GM08714 (cell line): Measurements from ENCODE around the gene SFXN5.

Experiments used
- H3K4me3 ChIP-seq: fragments of 200-500 bp; sonication (Bioruptor generic); 2 replicates; pipeline ENCODE4 v1.5.1; 2014; ENCODE audit warnings: mild to moderate bottlenecking, low read length, inconsistent platforms
- ZNF274 ChIP-seq: IDR thresholded peaks from 2 replicates; pipeline ENCODE4 v1.6.1; 2012; ENCODE audit warnings: mild to moderate bottlenecking, low read depth, low read length

Gene SFXN5

DNA sequence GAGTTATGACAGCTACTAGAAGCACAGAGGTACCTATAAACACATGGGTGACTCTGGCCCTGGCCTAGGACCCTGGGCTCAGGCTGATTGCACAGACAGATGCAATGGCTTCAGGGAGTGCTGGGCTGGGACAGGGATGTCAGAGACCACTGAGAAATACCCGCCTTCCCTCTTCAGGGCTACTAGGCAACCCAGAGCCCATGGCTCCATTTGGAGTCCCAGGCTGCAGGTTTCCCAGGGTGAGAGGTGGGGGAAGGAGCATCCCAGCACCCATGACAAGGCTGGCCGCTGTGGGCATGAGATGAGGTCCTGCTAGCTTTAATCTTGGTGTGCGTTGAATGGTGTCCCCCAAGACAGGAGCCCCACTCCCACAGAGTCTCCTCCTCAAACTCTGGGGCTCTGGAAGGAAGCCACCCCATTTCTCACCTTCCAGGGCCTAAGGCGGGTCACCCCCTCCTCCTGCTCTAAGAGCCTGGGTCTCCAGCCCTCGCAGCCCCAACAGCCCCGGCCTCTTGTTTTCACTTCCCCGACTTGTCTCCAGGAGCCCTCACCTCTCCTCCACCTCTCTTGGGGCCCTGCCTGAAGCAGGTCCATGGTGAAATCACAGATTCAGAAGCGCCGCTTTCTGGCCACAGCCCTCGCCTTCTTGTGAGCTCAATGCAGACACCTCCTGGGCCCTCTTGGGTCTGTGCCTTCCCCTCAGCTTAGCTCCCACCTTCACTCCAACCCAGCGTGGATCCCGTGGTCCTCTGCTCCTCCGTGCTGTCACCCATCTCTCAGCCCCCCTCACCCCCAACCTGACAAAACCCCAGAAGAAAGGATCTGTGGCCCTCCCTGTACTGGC, 112.7 kb downstream of the SFXN5 start:
- no peak for TF ChIP-seq ZNF274
- no peak overlapping the region for H3K4me3 ChIP-seq

DNA sequence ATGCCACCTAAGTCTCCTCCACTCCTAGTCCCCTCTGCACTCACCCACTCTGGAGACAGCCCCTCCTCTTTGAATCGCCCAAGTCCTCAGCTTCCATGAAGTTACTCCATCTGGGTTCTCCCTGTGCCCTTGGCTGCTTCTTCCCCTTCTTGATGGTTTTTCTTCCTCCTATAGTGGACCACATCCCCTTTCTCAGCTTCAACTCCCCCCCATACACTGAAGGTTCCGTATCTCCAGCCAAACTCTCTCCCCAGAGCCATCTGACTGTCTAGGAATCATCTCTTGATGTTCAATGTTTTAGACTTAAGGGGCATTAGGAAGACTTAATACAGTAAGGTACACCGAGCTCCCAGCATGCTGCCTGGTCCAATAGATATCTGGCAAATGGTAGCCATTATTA, 114.6 kb downstream of the SFXN5 start:
- H3K4me3 ChIP-seq = no peak overlapping the region
- TF ChIP-seq ZNF274 = no peak

DNA sequence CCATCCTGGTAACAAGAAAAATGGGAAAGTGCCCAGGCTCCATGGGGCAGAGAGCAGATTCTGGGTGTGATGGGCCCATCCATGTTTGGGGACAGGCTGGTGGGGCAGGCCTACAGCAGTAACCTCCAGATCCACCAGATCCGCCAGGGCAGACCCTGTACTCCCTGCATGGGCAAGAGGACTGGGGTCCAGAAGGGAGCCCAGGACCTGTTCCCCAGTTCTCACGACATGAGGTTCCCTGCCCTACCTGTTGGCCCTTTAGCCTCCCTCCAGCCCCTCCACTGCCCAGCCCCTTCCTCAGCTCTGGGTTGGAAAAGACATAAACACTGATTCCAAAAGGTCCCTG, 115.5 kb downstream of the SFXN5 start:
- no peak for TF ChIP-seq ZNF274
- no peak overlapping the region for H3K4me3 ChIP-seq

DNA sequence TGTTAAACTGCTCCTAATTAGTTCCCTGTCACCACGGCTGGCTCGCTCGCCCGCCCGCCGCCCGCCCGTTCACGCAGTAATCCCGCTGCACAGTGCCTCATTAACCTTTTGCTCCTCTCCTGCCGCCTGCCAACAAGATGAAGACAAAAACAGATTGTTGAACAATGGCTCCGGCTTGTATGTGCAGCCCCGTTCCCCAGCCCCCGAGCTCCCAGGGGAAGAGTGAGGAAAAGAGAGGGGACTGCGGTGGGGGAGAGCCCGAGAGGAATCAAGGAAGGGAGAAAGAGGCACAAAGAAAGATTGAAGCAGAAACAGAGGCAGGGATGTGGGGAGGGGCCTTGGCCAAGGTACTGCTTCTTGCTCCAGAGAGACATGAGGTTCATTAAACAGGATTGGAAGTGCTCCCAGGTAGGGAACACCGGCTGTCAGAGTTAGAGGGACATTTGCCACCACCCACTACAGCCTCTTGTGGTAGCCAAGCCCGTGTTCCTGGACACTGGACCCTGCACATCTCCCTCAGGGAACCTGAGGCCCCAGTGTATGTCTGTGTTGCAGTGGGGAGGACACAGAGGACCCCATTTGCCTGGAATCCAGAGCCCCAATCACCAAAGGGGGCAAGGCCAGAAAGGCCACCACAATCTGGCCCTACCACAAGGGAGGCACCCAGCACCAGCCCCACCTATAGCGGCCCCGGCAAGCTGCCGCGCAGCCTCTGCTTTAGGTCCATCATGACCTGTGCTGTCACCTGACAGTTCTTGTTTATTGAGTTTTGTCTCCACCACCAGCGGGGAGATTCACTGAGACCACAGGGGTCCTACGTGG, 116.1 kb downstream of the SFXN5 start:
- no peak overlapping the region for H3K4me3 ChIP-seq
- TF ChIP-seq ZNF274 = no peak

DNA sequence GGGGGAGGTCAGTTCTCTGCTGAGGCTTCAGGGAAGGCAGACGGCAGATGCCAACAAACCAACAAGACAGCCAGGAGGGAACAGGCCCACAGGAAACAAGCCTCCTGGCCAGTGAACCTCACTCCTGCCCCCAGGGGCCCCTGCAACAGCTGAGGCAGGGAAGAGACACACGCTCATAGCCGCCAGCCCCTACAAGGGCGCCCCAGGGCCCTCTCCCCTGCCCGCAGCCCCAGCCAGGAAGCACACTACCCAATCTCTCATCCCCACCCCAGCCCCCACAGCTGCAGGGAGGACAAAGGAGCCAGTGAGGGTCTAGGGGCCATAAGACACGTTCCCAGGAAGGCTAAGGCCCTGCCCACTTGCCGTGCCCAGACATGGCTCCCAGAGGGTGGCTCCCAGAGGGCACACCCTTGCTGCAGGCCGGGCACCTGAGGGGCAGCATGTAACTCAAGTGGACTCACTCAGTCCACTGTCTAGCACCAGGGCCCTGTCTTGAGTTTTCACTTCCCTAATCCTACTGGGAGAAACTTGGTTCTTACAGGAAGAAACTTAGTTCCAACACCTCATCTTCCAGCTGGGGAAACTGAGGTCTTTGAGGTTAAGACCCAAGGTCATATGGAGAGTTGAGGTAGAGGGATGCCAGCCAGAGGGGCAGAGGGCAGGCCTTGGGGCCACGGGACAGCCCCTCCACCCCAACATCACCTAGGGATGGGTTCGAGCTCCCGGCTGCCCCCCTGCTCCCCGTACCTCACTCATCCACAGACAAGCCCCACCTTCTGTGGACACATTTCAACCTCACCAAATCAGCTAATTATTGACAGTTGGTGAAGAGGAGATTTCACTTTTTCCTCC, 116.9 kb downstream of the SFXN5 start:
- TF ChIP-seq ZNF274 = no peak
- no peak overlapping the region for H3K4me3 ChIP-seq

DNA sequence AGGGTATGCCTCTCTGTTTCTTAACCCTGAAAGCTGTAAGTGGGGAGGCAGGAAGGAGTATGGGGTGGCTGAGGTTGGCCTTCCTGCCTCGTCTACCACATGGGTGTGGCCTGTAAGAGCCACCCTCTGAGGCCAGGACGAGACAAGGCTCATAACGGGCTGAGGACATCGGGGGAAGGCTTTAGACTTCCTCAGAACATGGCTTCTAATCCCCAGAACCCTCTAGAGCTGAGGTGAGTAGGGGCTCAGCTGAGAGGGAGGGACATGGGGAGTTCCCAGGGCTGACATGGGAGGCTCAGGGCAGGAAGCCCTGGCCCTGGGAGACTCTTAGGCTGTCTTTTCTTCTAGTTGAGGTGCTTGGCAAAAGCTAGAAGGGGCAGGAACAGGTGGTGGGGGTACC, 117.5 kb downstream of the SFXN5 start:
- TF ChIP-seq ZNF274 = no peak
- H3K4me3 ChIP-seq = no peak overlapping the region

DNA sequence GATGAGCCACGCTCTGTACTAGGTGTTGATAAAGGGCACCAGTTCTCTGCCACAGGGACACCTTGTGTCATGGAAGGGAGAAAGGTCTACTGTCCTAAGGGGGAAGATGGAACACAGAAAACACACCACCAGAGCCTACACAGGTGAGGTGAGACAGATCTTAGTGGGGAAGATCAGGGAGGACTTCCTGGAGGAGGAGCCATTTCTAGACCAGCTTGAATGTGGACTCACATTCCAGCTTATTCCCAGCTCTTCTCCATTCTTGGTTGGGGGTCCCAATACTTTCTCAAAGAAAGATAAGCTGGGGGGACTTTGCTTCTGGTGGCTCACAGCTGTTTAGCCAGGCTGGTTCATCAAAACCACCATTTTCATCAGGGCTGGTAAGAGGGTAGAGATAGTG, 118.0 kb downstream of the SFXN5 start:
- H3K4me3 ChIP-seq = no peak overlapping the region
- no peak for TF ChIP-seq ZNF274

DNA sequence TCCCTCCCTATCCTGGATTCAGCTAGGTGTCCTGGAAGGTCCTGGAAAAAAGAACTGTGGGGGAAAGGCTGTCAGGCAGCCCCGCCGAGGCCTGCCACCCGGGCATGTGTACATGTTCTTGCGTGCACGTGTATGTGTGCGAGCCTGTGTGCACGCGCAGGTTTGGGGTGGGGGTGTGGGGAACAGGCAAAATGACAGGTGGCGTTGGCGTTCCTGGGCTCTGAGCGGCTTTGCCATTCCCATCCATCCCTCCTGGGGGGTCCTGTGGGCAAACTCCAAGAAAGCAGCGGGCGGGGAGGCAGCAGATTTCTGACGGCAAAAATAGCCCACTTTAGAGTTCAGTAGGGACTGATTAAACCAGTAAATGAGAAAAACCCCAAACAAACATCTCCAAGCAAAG, 118.6 kb downstream of the SFXN5 start:
- H3K4me3 ChIP-seq = no peak overlapping the region
- no peak for TF ChIP-seq ZNF274

DNA sequence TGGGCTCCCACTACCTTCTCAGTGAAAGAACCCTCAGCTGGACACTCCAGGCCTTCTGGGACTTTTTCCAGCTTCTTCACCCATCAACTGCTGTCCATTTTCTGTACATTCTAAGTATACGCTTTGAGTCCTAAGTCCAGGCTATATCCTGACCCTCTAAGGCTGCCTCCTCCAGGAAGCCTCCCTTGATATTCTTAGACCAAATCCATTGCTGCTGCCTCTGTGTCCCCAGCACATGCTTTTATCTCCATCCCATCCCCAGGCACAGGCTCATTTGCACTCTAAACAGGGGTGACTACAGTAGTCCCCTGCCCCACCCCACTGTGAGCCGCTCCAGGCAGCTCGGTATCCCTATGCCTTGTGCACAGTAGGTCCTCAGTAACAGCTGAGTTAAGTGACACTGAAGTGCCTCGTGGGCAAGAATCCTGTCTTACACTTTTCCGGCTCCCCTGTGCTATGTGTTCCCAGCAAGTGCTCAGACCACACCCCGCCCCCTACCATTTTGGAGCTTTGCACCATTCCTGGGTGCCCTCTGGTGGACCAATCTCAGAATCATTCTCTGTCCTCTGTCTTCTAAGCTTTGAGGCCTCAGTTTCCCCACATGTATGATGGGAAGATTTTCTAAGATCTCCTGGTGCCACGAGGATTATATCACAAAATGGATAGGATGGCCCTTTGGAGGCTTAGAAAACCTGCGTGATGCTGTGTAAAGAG, 119.2 kb downstream of the SFXN5 start:
- no peak for TF ChIP-seq ZNF274

DNA sequence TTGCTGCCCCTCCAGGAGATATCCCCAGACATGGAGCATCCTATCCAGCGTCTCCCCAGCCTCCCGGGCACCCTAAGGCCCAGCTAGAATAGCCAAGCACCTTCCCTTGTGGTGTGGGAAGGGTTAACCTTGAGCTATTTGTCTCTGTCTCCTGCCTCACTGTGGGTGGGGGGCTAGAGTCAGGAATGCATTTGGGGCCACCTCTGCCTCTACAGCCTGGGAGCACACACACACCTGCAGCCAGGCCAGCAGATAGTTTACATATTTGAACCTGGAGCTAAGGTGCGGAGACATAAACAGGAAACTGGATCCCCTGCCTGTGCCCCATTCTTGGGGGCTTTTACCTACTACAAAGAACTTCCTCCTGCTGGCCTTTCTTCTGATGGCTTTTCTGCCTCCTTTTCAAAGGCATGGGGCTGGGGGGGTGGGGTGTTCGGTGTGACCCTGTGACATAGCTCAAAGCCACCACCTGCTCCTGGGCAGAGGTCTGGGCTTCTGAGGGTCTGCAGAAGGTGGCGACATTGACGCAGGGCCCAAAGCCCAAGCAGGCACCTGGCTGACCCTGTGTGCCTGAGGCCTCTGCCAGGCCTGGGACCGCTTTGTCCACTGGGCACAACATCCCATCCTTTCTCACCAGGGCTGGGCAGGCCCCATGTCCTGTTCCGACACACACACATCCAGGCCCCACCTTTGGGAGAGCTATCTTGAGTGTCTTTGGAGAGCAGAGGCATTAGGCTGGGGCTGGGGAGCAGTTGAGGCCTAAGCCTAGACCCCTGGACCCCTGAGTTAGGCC, 120.0 kb downstream of the SFXN5 start:
- H3K4me3 ChIP-seq = no peak overlapping the region

More for the DNA sequence above, 119.2 kb downstream of the SFXN5 start:
- no peak overlapping the region for H3K4me3 ChIP-seq

DNA sequence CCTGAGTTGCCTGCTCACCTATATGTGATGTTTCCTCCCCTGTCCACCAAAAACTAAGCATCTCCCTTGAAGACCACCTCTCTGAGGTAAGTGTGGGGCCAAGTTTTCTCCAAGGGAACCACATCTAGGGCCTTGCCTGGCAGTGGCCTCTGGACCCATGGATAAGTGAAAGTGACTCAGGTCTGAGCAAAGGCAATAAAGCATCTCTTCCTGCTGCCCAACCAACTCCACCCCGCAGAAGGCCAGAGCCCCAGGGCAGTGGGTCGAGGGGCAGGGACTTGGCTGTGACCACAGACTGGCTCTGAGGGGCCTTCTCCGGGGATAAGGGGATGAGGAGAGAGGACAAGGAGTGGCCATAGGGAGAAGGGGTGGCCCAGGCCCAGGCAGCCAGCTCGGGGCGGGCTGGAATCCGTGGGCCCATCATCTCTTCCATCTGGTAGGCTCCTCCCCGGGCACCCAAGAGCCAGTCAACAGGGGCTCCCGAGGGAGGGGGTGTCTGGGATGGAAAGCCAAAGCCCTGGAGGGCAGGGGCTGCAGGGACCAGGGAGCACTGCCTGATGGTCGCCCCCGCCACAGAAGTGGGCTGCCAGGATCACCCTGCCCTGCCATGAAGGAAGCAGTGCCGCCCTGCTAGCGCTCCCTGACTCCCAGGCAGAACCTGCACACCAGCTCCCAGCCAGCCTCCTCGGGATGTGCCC, 120.8 kb downstream of the SFXN5 start:
- TF ChIP-seq ZNF274 = no peak
- H3K4me3 ChIP-seq = no peak overlapping the region

More for the DNA sequence above, 120.0 kb downstream of the SFXN5 start:
- TF ChIP-seq ZNF274 = no peak

DNA sequence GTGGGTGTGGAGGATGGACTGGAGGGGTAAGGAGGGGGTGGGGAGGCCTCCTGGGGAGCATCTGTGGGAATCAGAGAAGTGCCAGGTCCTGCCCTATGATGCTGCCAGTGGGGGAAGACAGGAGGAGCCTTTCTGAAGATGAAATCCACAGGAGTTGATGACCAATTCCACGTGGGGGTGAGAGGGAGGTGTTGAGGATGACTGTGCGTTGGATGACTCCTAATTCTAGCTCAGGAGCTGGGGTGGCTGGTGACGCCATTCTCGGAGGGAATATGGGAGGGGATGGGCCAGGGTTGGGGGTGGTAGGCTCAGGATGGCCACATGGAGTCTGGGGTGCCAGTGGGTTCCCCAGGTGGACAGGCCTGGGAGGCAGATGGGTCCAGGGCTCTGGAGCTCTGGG, 121.9 kb downstream of the SFXN5 start:
- TF ChIP-seq ZNF274 = no peak

More for the DNA sequence above, 121.9 kb downstream of the SFXN5 start:
- H3K4me3 ChIP-seq = no peak overlapping the region
